HG03095 (cell line): Measurements from ENCODE around the gene PLXND1.
"Not testable (repeated sequence)": the region's sequence is repeated elsewhere in the genome, so short reads cannot be mapped to it uniquely, and the experiment has no call there.

ENCODE experiments used
- ATAC-seq: cut with Tn5 transposase; IDR thresholded peaks from one replicate; pipeline ENCODE4 v1.9.1; 2021; ENCODE audit warnings: moderate library complexity; ENCODE audit not compliant: unreplicated experiment

PLXND1 gene, protein sequence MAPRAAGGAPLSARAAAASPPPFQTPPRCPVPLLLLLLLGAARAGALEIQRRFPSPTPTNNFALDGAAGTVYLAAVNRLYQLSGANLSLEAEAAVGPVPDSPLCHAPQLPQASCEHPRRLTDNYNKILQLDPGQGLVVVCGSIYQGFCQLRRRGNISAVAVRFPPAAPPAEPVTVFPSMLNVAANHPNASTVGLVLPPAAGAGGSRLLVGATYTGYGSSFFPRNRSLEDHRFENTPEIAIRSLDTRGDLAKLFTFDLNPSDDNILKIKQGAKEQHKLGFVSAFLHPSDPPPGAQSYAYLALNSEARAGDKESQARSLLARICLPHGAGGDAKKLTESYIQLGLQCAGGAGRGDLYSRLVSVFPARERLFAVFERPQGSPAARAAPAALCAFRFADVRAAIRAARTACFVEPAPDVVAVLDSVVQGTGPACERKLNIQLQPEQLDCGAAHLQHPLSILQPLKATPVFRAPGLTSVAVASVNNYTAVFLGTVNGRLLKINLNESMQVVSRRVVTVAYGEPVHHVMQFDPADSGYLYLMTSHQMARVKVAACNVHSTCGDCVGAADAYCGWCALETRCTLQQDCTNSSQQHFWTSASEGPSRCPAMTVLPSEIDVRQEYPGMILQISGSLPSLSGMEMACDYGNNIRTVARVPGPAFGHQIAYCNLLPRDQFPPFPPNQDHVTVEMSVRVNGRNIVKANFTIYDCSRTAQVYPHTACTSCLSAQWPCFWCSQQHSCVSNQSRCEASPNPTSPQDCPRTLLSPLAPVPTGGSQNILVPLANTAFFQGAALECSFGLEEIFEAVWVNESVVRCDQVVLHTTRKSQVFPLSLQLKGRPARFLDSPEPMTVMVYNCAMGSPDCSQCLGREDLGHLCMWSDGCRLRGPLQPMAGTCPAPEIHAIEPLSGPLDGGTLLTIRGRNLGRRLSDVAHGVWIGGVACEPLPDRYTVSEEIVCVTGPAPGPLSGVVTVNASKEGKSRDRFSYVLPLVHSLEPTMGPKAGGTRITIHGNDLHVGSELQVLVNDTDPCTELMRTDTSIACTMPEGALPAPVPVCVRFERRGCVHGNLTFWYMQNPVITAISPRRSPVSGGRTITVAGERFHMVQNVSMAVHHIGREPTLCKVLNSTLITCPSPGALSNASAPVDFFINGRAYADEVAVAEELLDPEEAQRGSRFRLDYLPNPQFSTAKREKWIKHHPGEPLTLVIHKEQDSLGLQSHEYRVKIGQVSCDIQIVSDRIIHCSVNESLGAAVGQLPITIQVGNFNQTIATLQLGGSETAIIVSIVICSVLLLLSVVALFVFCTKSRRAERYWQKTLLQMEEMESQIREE (N-terminal part only)

DNA sequence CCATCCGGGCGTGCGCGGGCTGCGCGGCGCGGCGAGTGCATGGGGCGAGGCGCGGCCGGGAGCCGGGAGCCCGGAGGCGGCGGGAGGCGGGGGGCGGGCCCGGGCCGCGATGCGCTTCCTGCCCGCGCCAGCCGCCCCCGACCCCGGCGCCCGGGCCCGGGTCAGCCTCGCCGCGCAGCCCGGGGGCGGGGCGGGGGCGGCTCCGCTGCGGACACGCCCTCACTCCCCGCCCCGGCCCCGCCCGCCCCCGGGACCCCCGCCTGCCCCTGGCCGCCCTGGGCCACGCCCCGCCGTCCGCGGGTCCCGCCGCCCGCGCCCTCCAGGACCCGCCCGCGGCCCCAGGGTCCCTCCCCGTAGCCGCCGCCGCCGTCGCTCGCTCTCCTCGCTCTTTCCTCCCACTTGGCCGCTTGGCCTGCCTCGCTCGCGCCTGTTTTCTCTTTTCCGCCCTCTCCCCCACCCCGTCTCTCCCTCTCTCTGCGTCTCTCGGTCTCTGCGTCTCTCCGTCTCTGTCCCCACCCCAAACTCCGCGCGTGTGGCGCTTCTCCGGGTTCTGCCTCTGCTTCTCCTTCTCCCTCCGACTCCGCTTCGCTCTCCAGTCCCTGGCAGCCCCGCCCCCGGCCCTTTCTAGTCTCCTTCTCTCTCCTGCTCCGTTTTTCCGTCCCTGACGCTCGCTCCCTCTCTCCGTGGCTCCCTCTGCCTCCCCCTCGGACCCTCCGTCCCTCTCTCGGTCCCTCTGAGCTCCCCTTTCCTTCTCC, at the start of gene PLXND1:
Gene PLXND1 (minus strand): TSS at position 41 of the 755 bp plus-strand sequence. CDS start 37 bp downstream, at position 4.
- no peak for ATAC-seq

DNA sequence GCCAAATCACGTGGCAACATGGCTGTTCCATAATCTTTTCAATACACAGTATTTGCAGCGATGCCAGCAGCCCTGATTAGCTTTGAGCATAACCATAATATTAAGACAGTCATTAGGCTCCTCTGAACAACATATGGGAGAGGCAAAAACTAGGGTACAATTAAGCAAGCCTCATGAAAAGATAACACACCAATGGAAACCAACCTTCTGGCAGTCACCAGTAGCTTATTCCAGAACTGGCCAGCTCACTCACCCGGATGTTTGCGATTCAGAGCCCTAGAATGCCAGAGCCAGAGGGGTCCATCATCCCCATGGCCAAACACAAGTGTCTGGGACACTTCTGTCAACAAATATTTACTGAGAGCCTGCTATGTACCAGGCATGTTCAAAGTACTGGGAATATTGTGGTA, 48.8 kb upstream of the PLXND1 start:
- no peak for ATAC-seq

DNA sequence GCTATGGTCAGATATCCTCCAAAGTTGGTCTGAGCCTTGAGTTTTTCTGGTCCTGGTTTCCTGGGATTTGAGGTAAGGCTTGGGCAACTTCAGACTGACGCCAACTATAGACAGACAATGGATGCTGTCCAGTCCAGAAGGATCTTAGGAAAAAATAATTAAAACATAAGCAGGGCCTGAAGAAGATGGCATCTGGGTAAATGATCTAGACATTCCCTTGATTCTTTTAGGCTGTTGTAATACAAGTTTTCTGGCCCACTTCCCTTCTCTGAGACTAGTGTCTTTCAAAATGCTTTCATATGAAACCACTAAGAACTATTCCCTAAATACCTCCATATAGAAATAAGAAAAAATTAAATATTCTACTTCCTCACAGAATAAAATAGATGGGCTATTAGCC, 47.7 kb upstream of the PLXND1 start:
- ATAC-seq = no peak

DNA sequence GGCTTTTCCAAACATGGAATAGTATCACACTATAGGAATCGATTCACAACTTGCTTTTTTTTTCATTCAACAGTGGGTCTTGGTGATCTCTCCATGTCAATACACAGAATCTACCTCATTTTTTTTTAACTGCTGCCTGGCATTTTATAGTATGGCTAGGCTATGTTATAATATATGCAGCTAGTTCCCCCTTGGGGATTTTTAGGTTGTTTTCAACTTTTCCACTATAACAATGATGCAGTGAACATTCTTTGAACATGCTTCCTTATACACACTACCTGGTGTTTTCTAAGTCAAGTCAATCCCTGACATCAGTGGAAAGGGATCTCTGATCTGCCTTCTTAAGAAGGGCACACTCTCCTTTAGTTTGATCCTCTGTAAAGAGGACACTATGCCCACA, 46.5 kb upstream of the PLXND1 start:
- no peak for ATAC-seq

DNA sequence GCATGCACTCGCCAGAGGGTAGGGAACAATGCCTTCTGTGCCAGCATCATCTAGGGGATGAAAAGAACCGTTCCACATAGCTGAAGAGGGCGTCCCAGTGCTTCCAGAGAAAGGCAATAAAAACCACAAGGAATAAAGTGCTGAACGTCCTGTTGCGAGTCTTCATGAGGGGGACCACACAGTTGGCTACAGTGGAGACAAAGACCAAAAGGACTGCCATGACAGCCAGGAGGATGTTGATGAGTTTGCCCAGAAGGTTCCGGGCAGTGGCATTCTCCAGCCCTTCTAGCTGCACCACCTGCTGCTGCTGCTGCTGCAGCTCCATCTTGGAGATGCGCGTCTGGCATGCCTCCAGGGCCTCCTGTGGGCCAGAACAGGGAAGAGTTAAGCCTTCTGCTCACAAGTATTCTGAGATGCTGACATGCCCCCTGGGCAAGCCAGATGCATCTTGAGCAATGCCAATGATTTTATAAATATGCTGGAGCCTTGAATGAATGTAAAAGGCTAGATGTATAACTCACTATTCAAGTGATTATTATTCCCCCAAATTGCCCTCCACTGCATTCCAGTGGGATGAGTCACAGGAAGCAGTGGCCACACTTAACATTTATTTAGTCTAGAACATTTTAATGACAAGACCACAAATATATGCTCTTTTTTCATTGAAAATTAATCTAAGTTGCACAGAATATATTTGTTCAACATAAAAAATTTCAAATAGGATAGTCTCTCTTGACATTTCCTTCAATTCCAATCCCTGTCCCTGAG, 45.1 kb upstream of the PLXND1 start:
- no peak for ATAC-seq

DNA sequence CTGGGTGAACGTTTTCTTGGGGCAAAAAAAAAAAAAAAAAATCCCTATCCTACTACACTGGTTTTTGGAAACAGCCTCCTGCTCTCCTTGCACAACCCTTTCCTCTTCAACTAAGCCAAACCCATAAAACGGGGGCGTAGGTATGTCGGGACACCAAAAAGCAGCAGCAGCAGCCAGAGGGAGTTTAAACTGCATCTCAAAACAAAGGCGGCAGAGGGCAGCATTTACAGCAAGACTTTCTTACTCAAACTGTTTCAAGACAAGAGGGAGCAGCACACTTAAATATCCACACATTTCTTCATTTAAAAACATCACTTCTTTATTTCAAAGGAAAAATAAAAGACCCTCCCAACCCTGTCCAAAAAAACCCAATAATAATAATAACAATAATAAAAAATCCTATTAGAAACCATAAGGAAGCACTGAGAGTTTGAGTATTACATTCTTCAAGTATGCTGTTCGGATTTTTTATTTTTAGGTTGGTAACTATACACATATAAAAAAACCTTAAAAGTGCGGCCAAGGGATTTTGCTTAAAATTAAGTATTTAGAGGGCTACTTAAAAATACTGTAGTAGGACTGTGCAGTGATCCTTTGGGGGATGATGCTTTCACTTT, 43.9 kb upstream of the PLXND1 start:
- no peak for ATAC-seq

DNA sequence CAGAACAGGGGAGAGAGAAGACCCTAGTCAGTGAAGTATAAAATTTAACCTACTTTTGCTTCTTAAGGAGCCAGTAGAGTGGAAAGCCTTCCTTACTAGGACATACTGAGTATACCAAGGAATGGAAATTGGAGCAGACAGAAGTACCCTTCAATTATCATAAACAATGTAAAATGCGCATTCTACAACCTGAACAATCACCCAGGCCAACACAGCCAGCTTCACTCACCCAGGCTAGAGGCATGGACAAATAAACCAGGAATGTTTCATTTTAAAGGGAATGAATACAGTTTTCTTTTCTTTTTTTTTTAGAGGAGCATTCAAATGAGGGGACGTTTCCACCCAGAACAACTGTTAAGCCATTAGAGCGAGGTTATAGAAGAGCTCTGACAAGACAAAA, 41.9 kb upstream of the PLXND1 start:
- ATAC-seq = no peak

DNA sequence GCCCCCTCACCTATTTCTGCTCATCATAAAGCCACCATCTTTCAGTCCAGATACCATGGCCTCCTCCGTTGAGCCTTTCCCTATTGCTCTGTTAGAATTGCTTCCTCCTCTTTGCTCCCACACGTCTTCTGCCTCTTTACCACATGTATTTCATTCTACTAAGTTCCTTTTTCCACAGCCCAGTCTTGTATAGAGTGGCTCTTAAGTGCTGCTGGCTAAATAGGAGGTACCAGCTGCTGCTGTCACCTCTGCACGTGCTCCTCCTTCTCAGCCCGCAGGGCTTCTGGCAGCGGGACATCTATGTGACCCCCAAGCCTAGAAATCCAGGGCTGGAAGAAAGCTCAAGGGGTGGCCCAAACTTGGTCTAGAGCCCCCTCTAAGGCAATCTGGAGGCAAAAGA, 38.8 kb upstream of the PLXND1 start:
- ATAC-seq = no peak

DNA sequence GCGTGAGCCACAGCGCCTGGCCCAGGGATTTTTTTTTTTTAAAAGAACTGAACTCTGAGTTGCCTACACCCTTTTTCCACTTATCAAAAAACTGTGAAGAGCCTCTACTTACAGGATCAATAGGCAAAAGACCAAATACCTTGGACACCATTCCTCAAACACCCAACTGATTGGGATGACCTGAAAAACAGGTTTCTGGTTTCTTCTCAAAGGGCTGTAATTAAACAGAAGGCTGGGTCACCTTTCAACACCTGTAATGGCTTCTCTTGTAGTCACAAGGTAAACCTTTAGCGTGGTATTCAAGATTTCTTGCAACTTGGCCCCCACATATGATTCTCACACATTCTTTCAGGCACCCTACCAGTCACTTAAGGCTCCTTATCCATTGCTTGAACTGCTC, 38.4 kb upstream of the PLXND1 start:
- no peak for ATAC-seq

DNA sequence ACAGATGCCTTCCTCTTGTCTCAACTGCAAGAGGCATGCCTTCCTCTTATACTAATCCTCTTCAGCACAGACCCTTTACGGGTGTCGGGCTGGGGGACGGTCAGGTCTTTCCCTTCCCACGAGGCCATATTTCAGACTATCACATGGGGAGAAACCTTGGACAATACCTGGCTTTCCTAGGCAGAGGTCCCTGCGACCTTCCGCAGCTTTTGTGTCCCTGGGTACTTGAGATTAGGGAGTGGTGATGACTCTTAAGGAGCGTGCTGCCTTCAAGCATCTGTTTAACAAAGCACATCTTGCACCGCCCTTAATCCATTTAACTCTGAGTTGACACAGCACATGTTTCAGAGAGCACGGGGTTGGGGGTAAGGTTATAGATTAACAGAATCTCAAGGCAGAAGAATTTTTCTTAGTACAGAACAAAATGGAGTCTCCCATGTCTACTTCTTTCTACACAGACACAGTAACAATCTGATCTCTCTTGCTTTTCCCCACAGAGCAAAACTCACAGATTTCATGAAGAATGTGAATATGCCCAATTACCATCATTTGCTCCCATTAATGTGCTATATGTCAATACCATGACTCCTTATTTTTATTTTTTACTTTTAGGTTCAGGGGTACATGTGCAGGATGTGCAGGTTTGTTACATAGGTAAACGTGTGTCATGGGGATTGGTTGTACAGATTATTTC, 35.2 kb upstream of the PLXND1 start:
- ATAC-seq = not testable (repeated sequence)

DNA sequence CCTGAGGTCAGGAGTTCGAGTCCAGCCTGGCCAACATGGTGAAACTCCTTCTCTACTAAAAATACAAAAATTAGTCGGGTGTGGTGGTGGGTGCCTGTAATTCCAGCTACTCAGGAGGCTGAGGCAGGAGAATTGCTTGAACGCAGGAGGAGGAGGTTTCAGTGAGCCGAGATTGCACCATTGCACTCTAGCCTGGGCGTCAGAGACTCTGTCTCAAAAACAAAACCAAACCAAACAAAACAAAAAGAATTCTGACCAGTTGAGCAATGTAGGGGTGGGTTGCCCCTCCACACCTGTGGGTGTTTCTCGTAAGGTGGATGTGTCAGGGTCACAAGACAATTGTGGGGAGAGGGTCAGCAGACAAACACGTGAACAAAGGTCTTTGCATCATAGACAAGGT, 34.5 kb upstream of the PLXND1 start:
- not testable (repeated sequence) for ATAC-seq

DNA sequence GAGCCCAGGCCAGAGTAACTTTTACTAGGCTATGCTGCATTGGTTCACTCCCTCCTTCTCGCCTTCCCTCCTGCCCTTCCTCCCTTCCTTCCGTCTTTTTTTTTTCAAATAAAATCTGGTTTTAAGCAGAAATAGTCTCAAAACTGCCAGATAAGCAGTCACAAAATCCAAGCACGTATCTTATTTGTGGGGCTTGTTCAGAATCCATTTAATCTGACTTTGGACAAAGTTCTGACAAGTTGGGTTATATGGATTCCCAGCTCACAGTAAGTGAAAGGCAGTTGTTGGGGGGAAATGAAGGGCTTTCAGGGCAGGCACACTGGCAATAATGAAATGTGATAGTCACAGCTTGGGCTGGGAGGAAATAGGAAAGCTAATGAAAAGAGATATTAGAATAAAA, 32.0 kb upstream of the PLXND1 start:
- no peak for ATAC-seq

DNA sequence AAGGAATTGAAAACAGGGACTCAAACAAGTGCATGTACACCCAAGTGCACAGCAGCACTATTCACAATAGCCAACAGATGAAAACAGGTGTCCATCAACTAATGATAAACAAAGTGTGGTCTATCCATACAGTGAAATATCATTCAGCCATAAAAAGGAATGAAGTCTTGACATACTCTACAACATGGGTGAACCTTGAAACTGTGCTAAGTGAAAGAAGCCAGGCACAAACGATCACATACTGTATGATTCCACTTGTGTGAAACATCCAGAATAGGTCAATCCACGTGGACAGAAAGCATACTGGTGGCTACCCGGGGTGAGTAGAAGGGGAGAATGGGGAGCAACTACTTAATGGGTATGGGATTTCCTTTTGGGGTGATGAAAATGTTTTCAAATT, 29.6 kb upstream of the PLXND1 start:
- no peak for ATAC-seq

DNA sequence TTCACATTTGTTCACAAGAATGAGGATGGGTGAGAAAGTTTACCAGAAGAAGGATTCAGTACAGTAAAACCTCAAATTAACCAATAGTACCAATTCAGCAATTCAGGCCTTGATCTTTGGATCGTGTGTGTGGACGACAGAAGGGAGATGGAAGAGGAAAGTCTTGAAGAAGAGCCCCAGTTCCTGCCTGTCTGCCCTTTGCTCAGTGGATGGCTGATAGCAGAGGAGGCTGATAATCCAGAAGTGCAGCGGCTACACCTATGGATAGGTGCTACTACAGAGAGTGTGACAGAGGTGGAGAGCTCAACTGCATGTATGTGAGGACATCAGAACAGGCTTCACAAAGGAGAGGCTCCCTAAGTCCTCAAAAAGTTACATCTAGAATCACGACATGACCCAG, 29.2 kb upstream of the PLXND1 start:
- no peak for ATAC-seq

DNA sequence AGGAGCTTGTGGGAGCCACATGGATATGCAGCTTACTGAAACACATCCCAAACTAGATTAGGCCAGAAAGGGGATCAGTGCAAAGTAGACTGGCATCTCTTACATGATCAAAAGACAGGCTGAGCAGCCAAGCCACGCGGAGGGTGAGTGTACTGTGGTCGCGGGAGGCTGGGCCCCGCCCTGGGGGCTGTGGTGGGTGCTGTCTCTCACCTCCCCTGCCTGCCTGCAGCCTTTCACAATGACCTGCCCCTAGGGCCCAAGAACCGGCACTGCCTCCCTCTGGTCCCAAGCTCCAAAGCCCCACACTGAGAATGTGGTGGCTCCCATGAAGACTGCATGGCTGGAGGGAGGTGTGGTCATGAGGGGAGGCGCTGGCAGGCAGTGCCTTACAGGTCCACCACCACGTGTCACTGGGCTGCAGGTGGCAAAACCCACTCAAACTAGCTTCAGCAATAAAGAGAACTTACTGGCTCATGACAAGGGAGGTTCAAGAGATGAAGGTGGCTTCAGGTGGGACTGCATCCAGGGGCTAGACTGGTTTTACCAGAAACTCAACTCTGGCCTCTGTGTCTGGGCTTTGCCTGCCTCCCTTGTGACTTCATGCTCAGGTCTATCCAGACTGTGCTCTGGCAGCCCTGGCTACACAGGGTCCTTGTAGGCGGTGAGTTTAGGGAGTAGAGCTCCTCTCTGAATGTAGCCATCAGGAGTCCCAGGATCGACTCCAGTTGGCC, 27.4 kb upstream of the PLXND1 start:
- ATAC-seq = no peak

DNA sequence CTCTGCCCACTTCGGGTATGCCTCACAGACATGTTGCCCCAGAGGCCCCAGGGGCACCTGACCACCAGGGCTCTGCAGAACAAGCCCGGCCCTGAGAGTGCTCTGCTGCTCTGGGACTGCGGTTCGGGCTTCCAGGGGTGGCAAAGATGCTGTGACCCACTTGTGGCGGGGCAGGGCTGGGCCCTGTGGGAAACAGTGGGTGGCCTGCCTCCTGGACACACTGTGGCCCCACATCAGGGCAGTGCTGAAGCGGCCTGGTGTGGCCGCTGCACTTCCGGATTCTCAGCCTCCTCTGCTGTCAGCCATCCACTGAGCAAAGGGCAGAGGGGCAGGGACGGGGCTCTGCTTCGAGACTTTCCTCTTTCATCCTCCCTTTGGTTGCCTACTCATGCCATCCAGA, 26.5 kb upstream of the PLXND1 start:
- ATAC-seq = no peak

DNA sequence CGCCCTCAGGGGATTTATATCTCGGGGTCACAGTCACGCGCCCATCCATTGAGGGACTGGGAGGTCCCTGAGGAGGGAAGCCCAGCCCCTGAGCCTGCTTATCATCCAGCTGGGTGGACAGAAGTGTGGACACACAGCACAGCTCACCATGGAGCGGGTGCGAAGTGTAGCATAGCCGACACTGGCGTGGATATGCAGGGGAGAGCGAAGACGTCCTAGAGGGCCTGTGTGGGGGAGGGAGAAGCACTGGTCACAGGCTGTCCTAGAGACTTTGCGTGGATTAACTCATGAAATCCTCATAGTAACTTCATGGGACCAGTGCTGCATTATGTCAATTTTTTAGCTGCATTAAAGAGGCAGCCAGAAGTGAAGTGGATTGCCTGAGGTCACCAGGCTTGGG, 26.1 kb upstream of the PLXND1 start:
- ATAC-seq = no peak

DNA sequence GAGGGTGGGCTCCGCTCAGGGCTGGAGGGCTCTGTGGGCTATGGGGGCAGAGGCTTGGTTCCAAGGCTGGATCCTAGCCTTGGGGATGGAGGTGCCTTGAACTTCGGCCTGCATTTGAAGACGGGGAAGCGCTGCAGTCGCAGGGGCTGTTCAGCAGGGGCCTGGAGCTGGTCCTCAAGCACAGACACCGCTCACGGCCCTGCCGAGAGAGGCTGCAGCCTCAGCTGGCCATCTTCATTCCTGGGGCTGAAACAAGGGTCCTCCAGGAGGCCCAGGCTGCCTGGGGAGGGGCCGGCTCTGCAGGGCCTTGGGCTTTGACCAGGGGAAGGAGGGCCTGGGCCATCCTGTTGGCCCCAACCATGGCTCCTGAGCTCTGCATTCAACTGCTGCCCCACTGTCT, 25.6 kb upstream of the PLXND1 start:
- ATAC-seq = no peak
